Suprapubic skin (tissue), 4 donors: Measurements from ENCODE around the gene PIK3AP1.

Experiments used
- EP300 ChIP-seq: sonication (generic); formaldehyde crosslinking; IDR thresholded peaks from one replicate; pipeline ENCODE4 v1.6.1; 2017; ENCODE audit warnings: antibody characterized with exemption
- POLR2AphosphoS5 ChIP-seq, 3 donors: sonication (generic); formaldehyde crosslinking; IDR thresholded peaks; one replicate each; pipeline ENCODE4 v1.6.1; 2017; ENCODE audit warnings: antibody characterized with exemption in 3 of 3
- TF ChIP-seq, protein P1 (sequence below), 2 donors: fragments of 200-600 bp in 1 of 2; fragments of 450-650 bp in 1 of 2; sonication (generic) in 1 of 2; IDR thresholded peaks; one replicate each; pipeline ENCODE4 v1.5.1; 2016 to 2019; ENCODE audit warnings: antibody characterized with exemption in 2 of 2, mild to moderate bottlenecking in 1 of 2, moderate library complexity in 1 of 2

GRCh38 chr10:96651998-96652431 lies 68.3 kb downstream of the PIK3AP1 start:
- TF ChIP-seq, protein P1, sequence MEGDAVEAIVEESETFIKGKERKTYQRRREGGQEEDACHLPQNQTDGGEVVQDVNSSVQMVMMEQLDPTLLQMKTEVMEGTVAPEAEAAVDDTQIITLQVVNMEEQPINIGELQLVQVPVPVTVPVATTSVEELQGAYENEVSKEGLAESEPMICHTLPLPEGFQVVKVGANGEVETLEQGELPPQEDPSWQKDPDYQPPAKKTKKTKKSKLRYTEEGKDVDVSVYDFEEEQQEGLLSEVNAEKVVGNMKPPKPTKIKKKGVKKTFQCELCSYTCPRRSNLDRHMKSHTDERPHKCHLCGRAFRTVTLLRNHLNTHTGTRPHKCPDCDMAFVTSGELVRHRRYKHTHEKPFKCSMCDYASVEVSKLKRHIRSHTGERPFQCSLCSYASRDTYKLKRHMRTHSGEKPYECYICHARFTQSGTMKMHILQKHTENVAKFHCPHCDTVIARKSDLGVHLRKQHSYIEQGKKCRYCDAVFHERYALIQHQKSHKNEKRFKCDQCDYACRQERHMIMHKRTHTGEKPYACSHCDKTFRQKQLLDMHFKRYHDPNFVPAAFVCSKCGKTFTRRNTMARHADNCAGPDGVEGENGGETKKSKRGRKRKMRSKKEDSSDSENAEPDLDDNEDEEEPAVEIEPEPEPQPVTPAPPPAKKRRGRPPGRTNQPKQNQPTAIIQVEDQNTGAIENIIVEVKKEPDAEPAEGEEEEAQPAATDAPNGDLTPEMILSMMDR (IDR thresholded peaks at IDR 0.05): no peak
- no peak for TF ChIP-seq POLR2AphosphoS5 (IDR thresholded peaks at IDR 0.05)
- no peak for TF ChIP-seq EP300
